Memory B cell (primary cell): ENCODE data around the gene NUP160.
"Not testable (repeated sequence)": the region's sequence is repeated elsewhere in the genome, so short reads cannot be mapped to it uniquely, and the experiment has no call there.

Source experiments
- ATAC-seq: fragments of 150-1000 bp; cut with Tn5 transposase; 2 replicates; pipeline ENCODE4 v1.10.0; 2021; ENCODE audit warnings: low read depth, mild to moderate bottlenecking, moderate library complexity
- DNase-seq, 2 donors: peaks; one replicate each; pipeline ENCODE4 v3.0.0; 2022; ENCODE audit warnings: low spot score in 2 of 2
- H3K27ac Mint-ChIP-seq: one replicate; pipeline ENCODE4 v1.8.0; 2022; ENCODE audit warnings: mild to moderate bottlenecking, moderate library complexity, mixed read lengths
- H3K27me3 Mint-ChIP-seq: one replicate; pipeline ENCODE4 v1.8.0; 2022; ENCODE audit warnings: mixed read lengths
- H3K36me3 Mint-ChIP-seq: one replicate; pipeline ENCODE4 v1.8.0; 2022; ENCODE audit warnings: mild to moderate bottlenecking, mixed read lengths
- H3K4me1 Mint-ChIP-seq: one replicate; pipeline ENCODE4 v1.8.0; 2022; ENCODE audit warnings: mixed read lengths
- H3K4me3 Mint-ChIP-seq: one replicate; pipeline ENCODE4 v1.8.0; 2022; ENCODE audit warnings: mild to moderate bottlenecking, moderate library complexity, mixed read lengths
- H3K9me3 Mint-ChIP-seq: one replicate; pipeline ENCODE4 v1.8.0; 2022; ENCODE audit warnings: mixed read lengths

Gene NUP160

GRCh38 chr11:47869544-47870393 lies 21.6 kb upstream of the NUP160 start:
- peaks cover 3% of the 10 kb centered on the region for H3K9me3 Mint-ChIP-seq
- no peaks in the 10 kb centered on the region for H3K27me3 Mint-ChIP-seq
- H3K4me1 Mint-ChIP-seq: peaks cover 30% of the 10 kb centered on the region
- no peak for ATAC-seq
- peaks cover 3% of the 10 kb centered on the region for H3K36me3 Mint-ChIP-seq
- H3K4me3 Mint-ChIP-seq: no peak overlapping the region
- DNase-seq: no peak
- H3K27ac Mint-ChIP-seq: no peak overlapping the region

- Mint-ChIP-seq H3K4me1 (peaks cover 38% of the 10 kb centered on the region), H3K4me3 (no peak overlapping the region), H3K27me3 (no peaks in the 10 kb centered on the region), H3K36me3 (no peaks in the 10 kb centered on the region), H3K9me3 (no peaks in the 10 kb centered on the region), H3K27ac (no peak overlapping the region)
- ATAC-seq (no peak), DNase-seq (no peak)
Measured at GRCh38 chr11:47867823-47868222, 19.7 kb upstream of the NUP160 start.

- ATAC-seq, DNase-seq, H3K4me3 Mint-ChIP-seq, H3K27ac Mint-ChIP-seq, H3K27me3 Mint-ChIP-seq, H3K36me3 Mint-ChIP-seq, H3K9me3 Mint-ChIP-seq: not testable (repeated sequence)
- peaks cover 32% of the 10 kb centered on the region for H3K4me1 Mint-ChIP-seq
Measured at GRCh38 chr11:47866892-47867291, 18.7 kb upstream of the NUP160 start.

GRCh38 chr11:47864901-47865300 lies 16.8 kb upstream of the NUP160 start:
- DNase-seq: no peak
- Mint-ChIP-seq H3K27ac (peak overlapping the region; percentile 91), H3K4me3 (peak overlapping the region; percentile 67), H3K36me3 (no peaks in the 10 kb centered on the region), H3K27me3 (no peaks in the 10 kb centered on the region), H3K9me3 (no peaks in the 10 kb centered on the region), H3K4me1 (peaks cover 38% of the 10 kb centered on the region)
- no peak for ATAC-seq

- H3K9me3 Mint-ChIP-seq: no peaks in the 10 kb centered on the region
- H3K4me3 Mint-ChIP-seq: peak overlapping the region; percentile 19
- H3K36me3 Mint-ChIP-seq: no peaks in the 10 kb centered on the region
- H3K4me1 Mint-ChIP-seq: peaks cover 34% of the 10 kb centered on the region
- ATAC-seq (no peak), DNase-seq (no peak)
- peak overlapping the region; percentile 92 for H3K27ac Mint-ChIP-seq
- H3K27me3 Mint-ChIP-seq: no peaks in the 10 kb centered on the region
Measured at GRCh38 chr11:47863898-47864430, 15.8 kb upstream of the NUP160 start.

GRCh38 chr11:47863189-47863897 lies 15.2 kb upstream of the NUP160 start:
- Mint-ChIP-seq H3K4me3 (peak overlapping the region; percentile 4), H3K27me3 (no peaks in the 10 kb centered on the region), H3K27ac (peak overlapping the region; percentile 92), H3K36me3 (no peaks in the 10 kb centered on the region), H3K4me1 (peaks cover 33% of the 10 kb centered on the region), H3K9me3 (no peaks in the 10 kb centered on the region)
- ATAC-seq: peak; percentile 90
- peak in 1 of 2 donors; percentile 46 for DNase-seq

- peak overlapping the region; percentile 64 for H3K4me3 Mint-ChIP-seq
- H3K4me1 Mint-ChIP-seq: peaks cover 32% of the 10 kb centered on the region
- H3K27me3 Mint-ChIP-seq: no peaks in the 10 kb centered on the region
- no peak for DNase-seq
- H3K36me3 Mint-ChIP-seq: no peaks in the 10 kb centered on the region
- peak overlapping the region; percentile 92 for H3K27ac Mint-ChIP-seq
- ATAC-seq: peak; percentile 10
- no peaks in the 10 kb centered on the region for H3K9me3 Mint-ChIP-seq
Measured at GRCh38 chr11:47861728-47862127, 13.6 kb upstream of the NUP160 start.

GRCh38 chr11:47860536-47860935 lies 12.4 kb upstream of the NUP160 start:
- no peaks in the 10 kb centered on the region for H3K27me3 Mint-ChIP-seq
- H3K4me3 Mint-ChIP-seq: no peak overlapping the region
- no peaks in the 10 kb centered on the region for H3K9me3 Mint-ChIP-seq
- H3K36me3 Mint-ChIP-seq: no peaks in the 10 kb centered on the region
- ATAC-seq (no peak), DNase-seq (no peak)
- H3K27ac Mint-ChIP-seq: peak overlapping the region; percentile 92
- H3K4me1 Mint-ChIP-seq: peaks cover 37% of the 10 kb centered on the region

GRCh38 chr11:47857892-47858543 lies 9.9 kb upstream of the NUP160 start:
- Mint-ChIP-seq H3K4me1 (peaks cover 26% of the 10 kb centered on the region), H3K27ac (peak overlapping the region; percentile 86), H3K4me3 (peak overlapping the region; percentile 19), H3K9me3 (no peaks in the 10 kb centered on the region), H3K36me3 (no peaks in the 10 kb centered on the region), H3K27me3 (no peaks in the 10 kb centered on the region)
- DNase-seq (peak in 1 of 2 donors; percentile 58), ATAC-seq (peak; percentile 69)

GRCh38 chr11:47857485-47857884 lies 9.3 kb upstream of the NUP160 start:
- ATAC-seq (peak; percentile 54), DNase-seq (peak in 1 of 2 donors; percentile 28)
- Mint-ChIP-seq H3K4me3 (peak overlapping the region; percentile 19), H3K4me1 (peaks cover 29% of the 10 kb centered on the region), H3K36me3 (no peaks in the 10 kb centered on the region), H3K9me3 (no peaks in the 10 kb centered on the region), H3K27ac (peak overlapping the region; percentile 86), H3K27me3 (no peaks in the 10 kb centered on the region)

GRCh38 chr11:47856186-47856585 lies 8.0 kb upstream of the NUP160 start:
- Mint-ChIP-seq H3K9me3 (no peaks in the 10 kb centered on the region), H3K36me3 (no peaks in the 10 kb centered on the region), H3K4me1 (peaks cover 35% of the 10 kb centered on the region), H3K27ac (peak overlapping the region; percentile 86), H3K27me3 (no peaks in the 10 kb centered on the region), H3K4me3 (no peak overlapping the region)
- DNase-seq (no peak), ATAC-seq (no peak)

GRCh38 chr11:47854667-47855066 lies 6.5 kb upstream of the NUP160 start:
- ATAC-seq: peak; percentile 35
- no peaks in the 10 kb centered on the region for H3K27me3 Mint-ChIP-seq

GRCh38 chr11:47852053-47852452 lies 3.9 kb upstream of the NUP160 start:
- Mint-ChIP-seq H3K27ac (peak overlapping the region; percentile 77), H3K9me3 (no peaks in the 10 kb centered on the region), H3K4me3 (no peak overlapping the region), H3K36me3 (peaks cover 3% of the 10 kb centered on the region), H3K4me1 (peaks cover 43% of the 10 kb centered on the region), H3K27me3 (no peaks in the 10 kb centered on the region)
- ATAC-seq (no peak), DNase-seq (no peak)

More at GRCh38 chr11:47854667-47855066, 6.5 kb upstream of the NUP160 start:
- H3K4me3 Mint-ChIP-seq: peak overlapping the region; percentile 21
- no peak for DNase-seq
- peak overlapping the region; percentile 73 for H3K27ac Mint-ChIP-seq
- H3K9me3 Mint-ChIP-seq: no peaks in the 10 kb centered on the region
- H3K4me1 Mint-ChIP-seq: peaks cover 39% of the 10 kb centered on the region
- no peaks in the 10 kb centered on the region for H3K36me3 Mint-ChIP-seq

GRCh38 chr11:47850337-47850736 lies 2.2 kb upstream of the NUP160 start:
- peak; percentile 54 for ATAC-seq
- Mint-ChIP-seq H3K36me3 (peaks cover 10% of the 10 kb centered on the region), H3K27ac (peak overlapping the region; percentile 85), H3K9me3 (no peaks in the 10 kb centered on the region), H3K4me1 (peaks cover 47% of the 10 kb centered on the region), H3K4me3 (peak overlapping the region; percentile 70), H3K27me3 (no peaks in the 10 kb centered on the region)
- peak in 1 of 2 donors; percentile 24 for DNase-seq
